Neural crest cell (in vitro differentiated cells): ENCODE results near the gene ARHGAP10. TPM values are rescaled to one million over a fixed set of nuclear protein-coding genes. Genes with fewer than 3 reads are reported as not detected.

Experiments
- DNase-seq: peaks from one replicate; pipeline ENCODE4 v3.0.0; 2021; ENCODE audit warnings: low read depth, mixed read lengths, low spot score
- H3K27ac Mint-ChIP-seq: one replicate; pipeline ENCODE4 v1.8.0; 2021; ENCODE audit warnings: mild to moderate bottlenecking, mixed read lengths; ENCODE audit not compliant: unreplicated experiment
- H3K27me3 Mint-ChIP-seq: 2 replicates; pipeline ENCODE4 v1.8.0; 2021; ENCODE audit warnings: low read depth, mild to moderate bottlenecking, mixed read lengths
- H3K36me3 Mint-ChIP-seq: 2 replicates; pipeline ENCODE4 v1.8.0; 2021; ENCODE audit warnings: low read depth, mild to moderate bottlenecking, mixed read lengths
- H3K4me1 Mint-ChIP-seq: 2 replicates; pipeline ENCODE4 v1.8.0; 2021; ENCODE audit warnings: mixed read lengths
- H3K4me3 Mint-ChIP-seq: one replicate; pipeline ENCODE4 v1.8.0; 2021; ENCODE audit warnings: mild to moderate bottlenecking, mixed read lengths
- H3K9me3 Mint-ChIP-seq: 2 replicates; pipeline ENCODE4 v1.8.0; 2021; ENCODE audit warnings: mixed read lengths
- total RNA-seq: library from RNA; stranded (reverse); gene quantifications from 2 replicates; pipeline ENCODE4 v1.2.1, GENCODE V29; 2021
- TF ChIP-seq, protein P1 (sequence below): fragments of 200-600 bp; sonication (generic); conservative IDR thresholded peaks from 2 replicates; pipeline ENCODE4 v1.5.0; 2021; ENCODE audit warnings: antibody characterized with exemption, mild to moderate bottlenecking

Gene ARHGAP10
- total RNA-seq, 1 donor from 2014 or later, result 4.0 TPM

DNA sequence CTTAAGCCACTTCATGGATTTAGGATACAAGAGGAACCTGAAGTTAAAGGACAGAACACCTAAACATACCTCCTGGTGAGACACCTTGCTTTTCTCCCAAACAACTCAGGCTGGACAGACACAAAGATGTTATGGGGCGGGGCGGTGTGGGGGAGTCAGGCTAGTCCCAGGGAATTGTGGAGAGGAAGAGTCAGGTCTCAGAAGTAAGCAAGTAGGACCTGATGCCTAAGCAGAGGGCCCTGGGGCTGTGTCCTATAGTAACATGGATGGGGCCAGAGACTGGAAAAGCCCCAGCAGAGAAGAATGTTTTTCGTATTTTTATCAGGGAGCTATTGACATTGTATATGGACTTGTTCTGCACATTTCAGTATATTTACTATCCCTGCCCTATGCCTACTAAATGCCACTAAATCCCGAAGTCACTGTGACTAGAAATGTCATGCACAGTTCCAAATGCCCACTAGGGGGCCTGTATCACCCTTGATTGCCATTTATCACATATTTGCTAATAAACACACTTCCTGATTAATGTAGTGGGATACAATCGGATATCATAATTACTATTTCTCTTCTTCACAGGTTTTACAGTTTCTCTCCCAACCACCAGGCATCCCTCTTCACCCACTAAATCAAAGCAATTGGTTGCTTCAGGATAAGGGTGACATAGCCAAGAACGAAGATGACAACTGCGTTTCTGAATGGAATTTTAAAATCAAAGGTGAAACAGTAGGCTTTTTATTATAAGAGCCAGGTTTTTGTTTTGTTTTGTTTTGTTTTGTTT is 23.8 kb upstream of the ARHGAP10 start:
- Mint-ChIP-seq H3K4me1 (no peaks in the 10 kb centered on the region), H3K4me3 (no peak overlapping the region), H3K36me3 (no peaks in the 10 kb centered on the region), H3K27ac (no peak overlapping the region), H3K27me3 (peaks cover 35% of the 10 kb centered on the region), H3K9me3 (no peaks in the 10 kb centered on the region)
- peak; percentile 29 for DNase-seq
- TF ChIP-seq, protein P1, sequence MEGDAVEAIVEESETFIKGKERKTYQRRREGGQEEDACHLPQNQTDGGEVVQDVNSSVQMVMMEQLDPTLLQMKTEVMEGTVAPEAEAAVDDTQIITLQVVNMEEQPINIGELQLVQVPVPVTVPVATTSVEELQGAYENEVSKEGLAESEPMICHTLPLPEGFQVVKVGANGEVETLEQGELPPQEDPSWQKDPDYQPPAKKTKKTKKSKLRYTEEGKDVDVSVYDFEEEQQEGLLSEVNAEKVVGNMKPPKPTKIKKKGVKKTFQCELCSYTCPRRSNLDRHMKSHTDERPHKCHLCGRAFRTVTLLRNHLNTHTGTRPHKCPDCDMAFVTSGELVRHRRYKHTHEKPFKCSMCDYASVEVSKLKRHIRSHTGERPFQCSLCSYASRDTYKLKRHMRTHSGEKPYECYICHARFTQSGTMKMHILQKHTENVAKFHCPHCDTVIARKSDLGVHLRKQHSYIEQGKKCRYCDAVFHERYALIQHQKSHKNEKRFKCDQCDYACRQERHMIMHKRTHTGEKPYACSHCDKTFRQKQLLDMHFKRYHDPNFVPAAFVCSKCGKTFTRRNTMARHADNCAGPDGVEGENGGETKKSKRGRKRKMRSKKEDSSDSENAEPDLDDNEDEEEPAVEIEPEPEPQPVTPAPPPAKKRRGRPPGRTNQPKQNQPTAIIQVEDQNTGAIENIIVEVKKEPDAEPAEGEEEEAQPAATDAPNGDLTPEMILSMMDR, result peak; percentile 91

DNA sequence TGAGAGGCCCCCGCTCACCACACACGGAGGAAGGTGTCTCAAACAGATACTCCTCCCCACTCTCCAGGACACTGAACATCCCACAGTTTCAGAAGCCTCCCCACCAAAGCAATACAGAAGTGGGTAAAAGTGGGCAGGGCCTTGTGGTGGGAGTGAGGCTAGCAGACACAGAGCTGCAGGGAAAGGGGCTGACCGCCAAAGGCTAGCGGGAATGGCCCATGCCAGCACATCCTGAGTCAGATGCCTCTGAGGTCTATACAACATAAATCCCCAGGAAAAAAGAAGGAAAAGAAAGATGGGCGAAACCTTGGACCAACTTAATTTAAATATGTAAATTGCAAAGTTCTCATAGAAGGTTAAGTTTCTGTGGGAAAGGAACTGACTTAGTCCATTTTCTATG is 21.9 kb upstream of the ARHGAP10 start:
- no peaks in the 10 kb centered on the region for H3K36me3 Mint-ChIP-seq
- H3K27me3 Mint-ChIP-seq, result peaks cover 40% of the 10 kb centered on the region
- H3K9me3 Mint-ChIP-seq, result no peaks in the 10 kb centered on the region
- DNase-seq, result no peak
- no peaks in the 10 kb centered on the region for H3K4me1 Mint-ChIP-seq
- TF ChIP-seq, protein P1, result no peak
- no peak overlapping the region for H3K4me3 Mint-ChIP-seq
- no peak overlapping the region for H3K27ac Mint-ChIP-seq

DNA sequence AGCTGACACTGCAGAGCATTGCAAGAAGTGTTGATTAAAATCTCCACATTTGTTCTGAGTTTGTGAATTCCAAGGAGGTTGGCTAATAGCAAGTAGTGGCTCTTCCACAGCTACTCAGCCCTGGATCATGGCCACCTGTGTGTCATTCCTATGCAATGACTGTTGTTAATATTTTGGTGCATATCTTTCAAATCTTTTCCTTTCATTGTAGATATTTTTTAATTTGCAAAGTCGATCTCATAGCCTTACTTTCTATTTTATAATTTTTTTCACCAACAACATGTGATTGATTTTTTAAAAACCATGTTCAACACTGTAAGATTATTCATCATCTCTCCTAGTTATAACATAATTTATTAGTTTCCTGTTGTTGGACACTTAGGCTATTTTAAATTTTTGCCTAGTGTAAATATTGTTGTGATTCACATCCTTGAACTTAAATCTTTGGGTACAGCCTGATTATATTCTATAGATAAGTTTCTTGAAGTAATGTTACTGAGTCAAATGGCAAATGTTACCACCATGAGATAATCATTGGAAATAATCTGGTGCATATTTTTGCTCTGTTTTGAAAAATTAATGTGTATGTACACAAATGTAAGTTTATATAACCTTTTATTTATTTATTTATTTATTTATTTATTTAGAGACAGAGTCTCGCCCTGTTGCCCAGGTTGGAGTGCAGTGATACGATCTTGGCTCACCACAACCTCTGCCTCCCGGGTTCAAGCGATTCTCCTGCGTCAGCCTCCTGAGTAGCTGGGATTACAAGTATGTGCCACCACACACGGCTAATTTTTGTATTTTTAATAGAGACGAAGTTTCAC is 17.1 kb upstream of the ARHGAP10 start:
- H3K36me3 Mint-ChIP-seq, result no peaks in the 10 kb centered on the region
- no peaks in the 10 kb centered on the region for H3K4me1 Mint-ChIP-seq
- TF ChIP-seq, protein P1, result no peak
- H3K27ac Mint-ChIP-seq, result no peak overlapping the region
- DNase-seq, result no peak
- H3K27me3 Mint-ChIP-seq, result peaks cover 48% of the 10 kb centered on the region
- H3K4me3 Mint-ChIP-seq, result no peak overlapping the region
- no peaks in the 10 kb centered on the region for H3K9me3 Mint-ChIP-seq

DNA sequence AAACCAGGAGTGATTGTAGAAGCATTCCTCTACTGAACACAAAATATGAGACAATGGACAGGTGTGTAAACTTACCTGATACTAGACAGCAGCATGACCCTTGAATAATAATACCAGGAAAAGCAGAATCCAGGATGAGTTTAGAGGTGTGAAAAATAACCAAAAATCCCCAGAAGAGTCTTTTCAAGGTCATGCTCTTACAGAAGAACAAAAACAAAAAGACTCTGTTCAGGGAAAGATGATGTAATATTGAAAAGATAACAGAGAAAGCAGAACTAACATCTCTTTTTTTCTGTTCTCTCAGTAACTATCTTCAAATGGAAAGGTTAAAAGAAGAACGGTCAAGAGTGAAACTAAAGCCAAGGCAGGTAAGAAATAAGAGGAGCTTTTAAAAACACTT is 14.0 kb upstream of the ARHGAP10 start:
- TF ChIP-seq, protein P1, result no peak
- Mint-ChIP-seq H3K27me3 (peaks cover 60% of the 10 kb centered on the region), H3K4me3 (no peak overlapping the region)

DNA sequence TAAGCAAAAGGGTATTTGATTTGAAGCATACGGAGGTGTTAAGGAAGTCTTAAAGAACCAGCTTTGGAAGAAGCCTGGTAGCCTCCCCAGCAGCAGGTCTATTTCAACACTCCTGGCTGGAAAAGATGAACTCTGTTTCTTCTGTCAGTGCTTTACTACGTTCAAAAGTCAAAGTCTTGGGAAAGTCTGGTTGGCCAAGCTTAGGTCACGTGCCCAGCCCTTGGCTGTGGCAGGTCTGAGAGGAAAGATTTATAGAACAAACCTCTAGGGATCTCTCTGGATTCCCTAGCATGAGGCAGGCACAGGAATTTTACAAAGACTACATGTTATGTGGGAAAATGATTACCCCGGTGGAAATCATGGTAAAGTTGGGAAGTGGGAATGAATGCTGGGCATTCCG is 8.6 kb upstream of the ARHGAP10 start:
- Mint-ChIP-seq H3K27me3 (peaks cover 71% of the 10 kb centered on the region), H3K27ac (no peak overlapping the region), H3K4me3 (no peak overlapping the region), H3K9me3 (no peaks in the 10 kb centered on the region), H3K36me3 (no peaks in the 10 kb centered on the region), H3K4me1 (no peaks in the 10 kb centered on the region)
- no peak for DNase-seq
- TF ChIP-seq, protein P1, result no peak

More for the DNA sequence above, 14.0 kb upstream of the ARHGAP10 start:
- Mint-ChIP-seq H3K36me3 (no peaks in the 10 kb centered on the region), H3K27ac (no peak overlapping the region), H3K9me3 (no peaks in the 10 kb centered on the region), H3K4me1 (no peaks in the 10 kb centered on the region)
- DNase-seq, result no peak
